Prostate gland (tissue), 1 donor: ENCODE data around the gene CCL8.

Source experiments
- POLR2A ChIP-seq: fragments of 450-650 bp; IDR thresholded peaks from one replicate; pipeline ENCODE4 v1.6.1; 2016; ENCODE audit warnings: antibody characterized with exemption, mild to moderate bottlenecking
- POLR2AphosphoS5 ChIP-seq: sonication (generic); formaldehyde crosslinking; IDR thresholded peaks from one replicate; pipeline ENCODE4 v1.6.1; 2017; ENCODE audit warnings: antibody characterized with exemption

GRCh38 chr17:34347063-34347462 is 27.8 kb downstream of the CCL8 start:
- no peak for TF ChIP-seq POLR2A
- TF ChIP-seq POLR2AphosphoS5 = no peak
